ELR (cell line): Measurements from ENCODE around the gene RRH.
"Not testable (repeated sequence)": the region's sequence is repeated elsewhere in the genome, so short reads cannot be mapped to it uniquely, and the experiment has no call there.

Source experiments
- DNase-seq: peaks from one replicate; pipeline ENCODE4 v3.0.0-alpha.2; 2015; ENCODE audit warnings: low read depth

Gene RRH, protein sequence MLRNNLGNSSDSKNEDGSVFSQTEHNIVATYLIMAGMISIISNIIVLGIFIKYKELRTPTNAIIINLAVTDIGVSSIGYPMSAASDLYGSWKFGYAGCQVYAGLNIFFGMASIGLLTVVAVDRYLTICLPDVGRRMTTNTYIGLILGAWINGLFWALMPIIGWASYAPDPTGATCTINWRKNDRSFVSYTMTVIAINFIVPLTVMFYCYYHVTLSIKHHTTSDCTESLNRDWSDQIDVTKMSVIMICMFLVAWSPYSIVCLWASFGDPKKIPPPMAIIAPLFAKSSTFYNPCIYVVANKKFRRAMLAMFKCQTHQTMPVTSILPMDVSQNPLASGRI

DNA sequence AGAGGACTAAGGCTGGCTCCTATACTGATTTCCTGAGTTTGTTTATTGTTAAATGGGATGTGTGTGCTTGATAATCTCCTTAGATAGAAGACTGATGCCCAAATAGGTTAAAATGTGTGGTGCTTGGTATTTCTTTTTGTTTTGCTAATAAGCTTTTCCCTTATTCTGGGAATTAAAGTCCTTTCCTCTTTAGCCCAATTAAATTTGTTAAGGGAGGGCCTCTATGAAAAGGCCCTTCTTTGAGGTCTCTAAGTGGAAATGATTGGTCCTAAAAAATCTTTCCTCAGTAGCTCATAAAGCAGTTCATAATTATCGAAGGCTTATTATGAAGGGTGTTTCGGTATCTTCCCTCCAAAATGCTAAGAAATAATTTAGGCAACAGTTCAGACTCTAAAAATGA, at the start of gene RRH:
TSS of gene RRH (plus strand) at position 301 of the 400 bp plus-strand sequence. CDS start at position 357, 56 bp downstream.
- no peak for DNase-seq

DNA sequence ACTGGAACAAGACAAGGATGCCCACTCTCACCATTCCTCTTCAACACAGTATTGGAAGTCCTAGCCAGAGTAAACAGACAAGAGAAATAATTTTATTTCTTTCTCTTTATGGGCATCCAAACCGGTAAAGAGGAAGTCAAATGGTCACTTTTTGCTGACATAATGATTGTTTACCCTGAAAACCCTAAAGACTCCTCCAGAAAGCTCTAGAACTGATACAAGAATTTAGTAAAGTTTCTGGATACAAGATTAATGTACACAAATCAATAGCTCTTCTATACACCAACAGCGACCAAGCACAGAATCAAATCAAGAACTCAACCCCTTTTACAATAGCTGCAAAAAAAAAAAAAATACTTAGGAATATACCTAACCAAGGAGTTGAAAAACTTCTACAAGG, 45.7 kb upstream of the RRH start:
- DNase-seq: not testable (repeated sequence)

DNA sequence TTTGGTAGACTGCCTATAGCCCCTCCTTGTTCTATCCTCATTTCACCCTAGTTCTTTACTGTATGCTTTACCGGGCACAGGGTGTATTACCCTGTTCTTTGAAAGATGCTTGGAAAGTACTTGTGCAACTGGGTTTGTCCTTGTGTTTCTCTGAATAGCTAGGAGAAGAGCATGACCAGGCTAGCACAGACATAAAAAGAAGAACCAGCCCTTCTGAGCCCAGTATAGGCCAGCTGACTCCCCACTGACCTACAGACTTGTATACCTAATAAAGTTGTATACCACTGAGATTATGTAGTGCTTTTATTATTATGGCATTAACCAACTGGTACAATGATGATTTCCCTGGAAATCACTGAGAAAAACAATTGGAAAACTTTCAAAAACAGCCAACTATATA, 40.9 kb upstream of the RRH start:
- no peak for DNase-seq

DNA sequence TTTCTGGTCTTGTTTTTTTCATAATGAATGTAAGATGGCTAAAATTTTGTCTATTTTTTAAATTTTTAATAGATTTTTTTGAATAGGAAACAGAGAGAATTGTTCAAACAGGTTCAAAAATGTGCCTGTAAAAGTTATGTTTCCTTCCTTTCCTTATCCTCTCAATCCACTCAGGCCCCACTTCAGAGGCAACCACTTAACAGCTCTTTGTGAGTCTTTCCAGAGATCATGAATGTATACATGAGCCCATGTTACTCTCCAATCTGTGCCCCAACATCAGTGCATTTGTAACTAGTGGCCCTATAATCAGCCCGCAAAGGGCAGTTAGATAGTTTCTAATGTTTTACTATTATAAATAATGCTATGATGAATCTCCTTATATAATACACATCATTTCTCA, 40.0 kb upstream of the RRH start:
- no peak for DNase-seq

DNA sequence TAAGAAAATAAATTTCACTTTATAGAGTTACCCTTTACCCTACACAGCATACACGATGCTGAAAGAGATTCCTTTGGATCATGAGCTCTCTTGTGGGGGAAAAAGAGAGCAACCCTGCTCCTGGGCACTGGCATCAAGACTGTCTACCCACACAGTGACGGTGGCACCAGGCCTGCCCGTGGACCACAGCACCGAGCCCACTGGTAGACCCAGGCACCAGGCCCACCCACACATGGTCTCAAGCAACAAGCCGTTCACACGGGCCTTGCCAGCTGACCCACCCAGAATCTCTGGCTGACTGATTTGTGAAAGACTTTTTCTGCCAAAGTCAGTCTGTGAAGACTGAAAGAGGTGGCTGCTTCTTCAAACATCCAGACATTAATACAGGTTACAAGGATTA, 32.7 kb upstream of the RRH start:
- no peak for DNase-seq

DNA sequence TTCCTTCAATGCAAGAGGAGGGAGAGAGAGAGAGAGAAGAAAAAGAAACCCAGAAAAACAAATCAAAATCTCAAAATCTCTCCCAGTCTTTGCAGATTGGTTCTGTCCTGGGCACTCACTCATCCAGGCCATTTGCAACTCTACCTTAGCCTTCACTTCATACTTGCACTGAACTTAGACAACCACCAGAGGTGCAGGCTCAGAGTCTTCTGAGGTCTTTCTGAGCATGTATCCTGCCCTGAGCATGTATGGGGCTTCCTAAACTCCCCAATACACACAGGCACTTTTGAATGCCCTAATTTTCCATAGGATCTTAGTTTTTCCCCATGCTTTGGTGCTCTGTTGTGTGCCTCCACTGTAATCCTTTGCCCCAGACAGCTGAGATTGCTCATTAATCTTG, 28.9 kb upstream of the RRH start:
- no peak for DNase-seq

DNA sequence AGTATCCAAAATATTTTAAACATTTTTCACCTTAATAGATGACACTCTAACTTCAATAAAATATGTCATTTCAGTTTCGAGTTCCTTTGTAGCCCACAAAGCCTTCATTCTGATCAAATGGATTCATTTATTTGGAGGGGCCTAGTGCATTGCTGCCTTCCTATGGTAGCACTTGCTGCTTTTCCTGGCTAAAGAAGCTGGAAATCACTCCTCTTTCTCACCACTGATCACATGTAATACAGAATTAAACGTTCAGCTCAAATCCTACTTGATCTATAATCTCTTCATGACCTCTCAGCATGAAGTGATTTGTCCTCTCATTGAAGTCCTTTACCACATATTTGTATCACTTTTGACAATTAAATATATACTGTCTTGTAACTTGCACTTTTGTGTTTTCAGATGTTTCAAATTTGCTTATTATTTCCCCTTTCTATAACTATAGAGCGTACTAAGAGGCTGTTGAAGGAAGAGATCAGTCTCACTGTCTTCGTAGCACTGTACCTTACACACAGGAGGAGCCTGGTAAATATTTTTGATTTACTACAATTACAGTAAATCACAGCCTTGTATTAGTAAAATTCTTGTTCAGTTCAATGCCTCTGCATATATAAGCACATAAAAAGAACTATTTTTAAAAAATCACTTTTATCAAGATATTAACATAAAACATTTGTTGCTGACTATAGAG, 26.5 kb upstream of the RRH start:
- no peak for DNase-seq

DNA sequence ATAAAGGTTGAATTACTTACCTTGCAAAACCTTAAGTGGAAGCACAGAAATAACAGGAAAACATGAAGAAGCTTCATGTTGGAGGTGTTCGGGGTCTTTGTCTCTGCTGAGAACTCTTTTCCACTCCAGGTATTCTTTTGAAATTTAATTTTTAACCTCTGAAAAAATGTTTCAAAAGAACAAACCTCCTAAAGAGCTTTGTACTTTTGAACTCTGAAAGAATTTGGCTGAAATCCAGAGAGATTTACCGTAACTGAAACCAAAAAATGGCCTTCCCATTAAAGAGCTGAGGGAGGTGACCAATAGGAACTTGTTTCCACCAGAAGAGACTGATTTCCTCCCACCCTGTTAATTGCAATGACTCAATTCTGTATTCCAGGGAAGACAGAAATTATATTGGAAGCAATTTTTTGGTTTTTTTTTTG, 25.9 kb upstream of the RRH start, which contains the start of gene CFI:
TSS of gene CFI (minus strand) at position 105 of the 425 bp plus-strand sequence. CDS start at position 77, 28 bp downstream.
- DNase-seq: peak; percentile 23

DNA sequence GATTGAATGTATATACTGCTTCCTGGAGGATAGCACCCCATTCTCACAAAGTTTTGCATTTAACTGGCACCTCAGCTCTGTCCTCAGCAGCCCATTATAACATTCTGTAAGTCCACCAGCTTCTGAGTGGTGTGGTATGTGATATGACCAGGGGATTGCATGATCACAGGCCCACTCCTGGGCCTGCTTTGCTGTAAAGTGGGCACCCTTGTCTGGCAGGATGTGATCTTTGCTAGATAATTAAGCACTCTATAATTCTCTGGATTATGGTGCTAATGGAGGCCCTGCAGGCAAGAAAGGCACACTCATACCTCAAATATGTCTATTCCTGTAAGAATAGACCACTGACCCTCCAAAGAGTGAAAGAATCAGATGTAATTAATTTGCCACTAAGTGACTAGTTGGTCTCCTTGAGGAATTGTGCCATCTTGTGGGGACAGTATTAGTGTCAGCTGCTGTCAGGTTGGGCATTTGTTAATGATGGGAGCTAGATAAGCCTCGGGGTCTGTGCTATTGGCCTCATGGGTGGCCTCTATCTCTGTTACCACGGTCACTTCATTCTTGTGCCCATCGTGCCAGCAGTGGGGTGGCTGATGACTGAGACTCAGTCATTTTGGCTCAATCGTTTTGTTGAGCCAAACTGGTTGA, 23.7 kb upstream of the RRH start:
- DNase-seq: peak; percentile 56

DNA sequence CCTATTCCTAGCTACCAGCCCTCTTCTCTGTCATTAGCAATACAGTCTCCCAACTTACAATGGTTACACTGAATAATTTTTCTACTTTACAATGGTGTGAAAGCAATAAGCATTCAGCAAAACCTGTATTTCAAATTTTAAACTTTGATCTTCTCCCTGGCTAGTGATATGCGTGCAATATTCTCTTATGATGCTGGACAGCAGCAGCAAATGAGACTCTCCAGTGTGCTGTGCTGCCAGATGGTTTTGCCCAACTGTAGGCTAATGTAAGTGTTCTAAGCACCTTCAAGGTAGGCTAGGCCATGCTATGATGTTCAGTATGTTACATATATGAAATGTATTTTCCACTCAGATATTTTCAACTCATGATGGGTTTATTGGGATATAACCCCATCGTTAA, 18.1 kb upstream of the RRH start:
- DNase-seq: no peak

DNA sequence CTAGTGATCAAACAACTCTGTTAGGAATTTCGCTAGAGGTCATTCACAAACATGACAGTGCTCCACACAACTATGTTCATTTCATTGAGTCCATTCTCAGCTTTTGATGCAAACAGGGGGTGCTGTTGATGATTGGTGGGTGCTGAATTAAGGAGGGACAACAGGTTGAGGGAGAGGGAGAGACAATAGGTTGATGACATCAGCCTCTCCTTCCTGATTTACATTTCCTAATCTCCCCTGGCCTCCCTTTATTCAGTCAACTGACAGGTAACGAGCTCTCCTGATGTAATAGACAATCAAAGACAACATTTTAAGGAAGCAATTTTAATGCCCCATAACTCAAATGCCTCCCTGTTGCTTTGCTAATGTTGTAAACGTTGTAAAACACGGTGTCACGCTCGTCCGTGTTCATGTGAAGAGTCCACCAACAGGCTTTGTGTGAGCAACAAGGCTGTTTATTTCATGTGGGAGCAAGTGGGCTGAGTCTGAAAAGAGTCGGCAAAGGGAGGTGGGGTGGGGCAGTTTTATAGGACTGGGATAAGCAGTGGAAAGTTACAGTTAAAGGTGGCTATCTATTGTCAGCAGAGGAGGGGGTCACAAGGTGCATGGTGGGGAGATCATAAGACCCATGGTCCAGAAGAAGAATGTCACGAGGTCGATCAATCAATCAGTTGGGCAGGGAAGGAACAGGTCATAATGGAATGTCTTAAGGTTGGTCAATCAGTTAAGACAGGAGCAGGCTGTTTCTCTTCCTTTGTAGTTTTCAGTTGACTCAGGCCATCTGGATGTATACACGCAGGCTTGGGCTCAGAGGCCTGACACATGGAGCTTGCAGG, 17.0 kb upstream of the RRH start:
- no peak for DNase-seq

DNA sequence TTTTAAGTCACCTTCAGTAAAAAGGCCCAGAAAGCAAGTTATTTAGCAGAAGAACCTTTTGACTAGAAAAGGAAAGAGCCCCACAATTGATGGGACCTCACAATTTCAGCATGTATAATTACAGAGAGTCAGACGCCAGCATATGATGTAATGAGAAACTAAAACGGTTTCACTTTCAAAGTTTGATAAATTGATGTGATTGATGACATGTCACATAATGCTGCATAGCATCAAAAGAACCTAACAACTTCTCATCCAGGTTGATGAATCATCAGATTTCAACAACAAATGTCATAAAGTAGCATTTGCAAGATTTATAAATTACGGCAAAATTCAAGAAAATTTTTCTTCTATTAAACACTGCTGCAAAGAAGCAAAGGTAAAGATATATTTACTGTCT, 16.1 kb upstream of the RRH start:
- DNase-seq: no peak

DNA sequence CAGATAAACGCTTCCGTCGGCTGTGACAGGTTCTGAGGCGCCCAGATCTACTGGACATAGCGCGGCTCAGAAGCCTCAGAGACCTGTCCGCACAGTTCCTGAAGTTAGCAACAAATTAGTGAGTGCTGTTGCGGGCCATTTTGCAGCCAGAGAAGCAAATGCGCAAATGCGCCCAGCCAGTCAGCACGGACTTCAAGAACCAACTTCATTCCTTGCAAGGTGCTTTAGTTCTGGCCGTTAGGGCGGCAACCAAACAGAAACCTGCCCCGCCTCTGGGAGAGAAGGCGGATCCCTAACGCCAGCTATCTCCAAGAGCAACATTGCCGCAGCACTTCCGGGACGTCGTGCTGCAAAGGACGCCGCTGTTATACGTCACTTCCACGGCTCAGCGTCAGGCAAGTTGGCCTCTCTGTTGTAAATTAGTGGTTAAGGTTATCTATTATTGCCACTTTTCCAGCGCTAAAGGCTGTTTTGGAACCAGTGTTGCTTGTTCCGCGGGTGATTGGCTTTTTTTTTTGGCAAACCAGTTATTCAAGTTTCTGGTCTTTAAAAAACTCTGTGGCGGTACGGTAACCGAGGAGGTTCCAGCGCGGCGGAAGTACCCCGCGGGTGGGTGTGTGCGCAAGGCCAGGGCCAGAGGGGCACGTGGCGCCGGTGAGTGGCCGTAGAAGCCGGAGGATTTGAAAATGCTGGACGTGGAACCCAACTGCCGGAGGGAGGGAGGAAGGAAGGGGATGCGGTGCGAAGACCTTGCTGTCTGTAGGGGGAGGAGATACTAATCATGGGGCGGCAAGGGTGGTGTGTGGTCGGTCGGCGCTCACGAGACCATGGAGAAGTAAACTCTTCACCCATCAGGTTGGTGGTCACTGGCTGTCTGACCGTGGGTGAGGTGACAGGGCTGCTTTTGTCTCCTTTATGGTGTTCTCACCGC, 12.4 kb upstream of the RRH start, which contains the start of gene GAR1:
TSS of gene GAR1 (plus strand) at position 612 of the 931 bp plus-strand sequence. CDS start 403 bp downstream, outside the sequence.
- DNase-seq: peak; percentile 92

DNA sequence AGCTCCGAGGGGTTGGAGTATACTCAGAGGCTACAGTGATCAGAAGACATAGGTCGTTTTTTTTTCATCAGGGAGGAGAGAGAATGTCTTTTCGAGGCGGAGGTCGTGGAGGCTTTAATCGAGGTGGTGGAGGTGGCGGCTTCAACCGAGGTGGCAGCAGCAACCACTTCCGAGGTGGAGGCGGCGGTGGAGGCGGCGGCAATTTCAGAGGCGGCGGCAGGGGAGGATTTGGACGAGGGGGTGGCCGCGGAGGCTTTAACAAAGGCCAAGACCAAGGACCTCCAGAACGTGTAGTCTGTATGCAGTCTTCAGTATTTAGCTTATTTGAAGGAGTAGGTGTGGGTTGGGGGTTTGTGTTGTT, 11.7 kb upstream of the RRH start:
- peak; percentile 22 for DNase-seq

DNA sequence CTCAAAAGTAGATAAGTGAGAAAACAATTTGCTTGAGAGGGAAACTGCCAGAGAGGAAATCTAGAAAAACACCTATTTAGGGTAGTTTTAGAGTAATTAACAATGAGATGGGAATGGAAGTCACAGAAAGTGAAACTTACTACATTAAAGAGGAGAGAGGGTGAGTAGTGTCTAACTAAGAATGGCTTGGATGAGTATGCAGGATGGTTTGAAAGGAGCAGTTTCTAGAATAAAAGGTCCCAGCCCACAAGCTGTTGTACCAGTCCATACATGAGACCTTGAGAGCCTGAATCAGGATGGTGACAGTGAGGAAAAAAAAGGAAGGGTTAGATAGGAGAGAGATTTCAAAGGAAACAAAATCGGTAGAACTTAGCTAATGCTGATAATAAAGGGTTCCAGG, 10.9 kb upstream of the RRH start:
- no peak for DNase-seq

DNA sequence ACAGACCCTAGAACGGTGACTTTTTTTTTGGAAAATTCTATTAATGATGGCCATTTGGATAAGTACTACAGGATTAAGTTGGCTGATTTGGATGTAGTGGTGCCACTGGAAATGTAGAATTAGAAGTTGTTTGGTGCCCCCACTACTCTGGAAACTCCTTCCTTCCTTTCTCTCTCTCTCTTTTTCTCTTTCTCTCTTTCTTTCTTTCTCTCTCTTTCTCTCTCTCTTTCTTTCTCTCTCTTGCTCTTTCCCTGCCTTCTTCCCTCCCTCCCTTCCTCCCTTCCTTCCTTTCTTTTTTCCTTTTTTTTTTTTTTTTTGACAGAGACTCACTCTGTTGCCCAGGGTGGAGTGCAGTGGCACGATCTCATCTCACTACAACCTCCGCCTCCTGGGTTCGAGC, 9.5 kb upstream of the RRH start:
- DNase-seq: no peak

DNA sequence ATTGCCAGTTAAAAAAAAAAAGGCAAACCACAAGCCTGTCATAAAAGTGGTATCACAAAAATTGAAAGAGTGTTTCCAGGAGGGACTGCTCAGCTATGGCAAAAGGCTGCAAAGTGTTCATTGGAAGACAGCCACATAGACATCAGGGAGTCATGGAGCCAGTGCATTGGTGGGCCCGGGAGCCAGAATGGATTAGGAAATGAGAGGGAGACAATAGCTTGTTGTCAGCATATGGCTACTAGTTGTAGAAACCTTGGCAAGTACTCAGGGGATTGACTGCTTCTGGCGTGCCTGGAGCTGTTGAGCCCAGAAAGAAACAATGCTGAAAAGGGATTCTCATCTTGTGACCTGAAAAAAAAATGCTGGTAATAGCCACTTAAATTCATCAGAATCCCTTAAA, 7.2 kb upstream of the RRH start:
- DNase-seq: no peak

DNA sequence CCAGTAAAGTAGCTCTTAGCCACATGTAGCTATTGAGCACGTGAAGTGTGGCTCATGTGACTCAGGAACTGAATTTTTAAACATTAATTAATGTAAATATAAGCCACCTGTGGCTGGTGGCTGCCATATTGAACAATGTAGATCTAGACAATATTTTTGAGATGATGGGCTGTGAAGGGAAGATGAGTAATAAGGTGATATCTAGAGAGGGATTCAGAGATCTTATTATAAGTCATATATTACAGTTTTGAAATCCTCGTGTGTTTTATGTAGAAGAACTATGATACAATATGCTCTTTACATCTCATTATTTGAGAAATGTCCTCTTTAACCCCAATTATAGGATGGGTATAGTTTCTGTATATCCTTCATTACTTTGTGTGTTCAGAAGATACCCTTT, 6.6 kb upstream of the RRH start:
- no peak for DNase-seq

DNA sequence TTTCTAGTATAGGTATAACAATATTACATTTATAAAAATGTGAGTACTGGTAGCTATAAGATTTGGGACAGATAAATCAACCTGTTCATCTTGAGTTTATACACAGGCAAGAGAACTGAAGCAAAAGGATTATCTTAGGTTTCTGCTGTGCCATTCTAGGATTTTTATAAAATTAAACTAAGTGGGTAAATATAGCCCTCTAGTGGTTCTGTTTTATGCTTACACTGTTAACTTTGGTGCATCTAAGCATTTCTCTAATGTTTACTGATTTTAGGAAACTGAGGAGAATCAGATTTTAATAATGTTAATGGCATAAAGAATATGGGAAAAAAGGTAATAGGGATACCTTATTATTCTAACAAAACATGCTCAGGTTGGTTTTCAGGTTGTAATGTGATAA, 1.1 kb upstream of the RRH start:
- DNase-seq: peak; percentile 51

DNA sequence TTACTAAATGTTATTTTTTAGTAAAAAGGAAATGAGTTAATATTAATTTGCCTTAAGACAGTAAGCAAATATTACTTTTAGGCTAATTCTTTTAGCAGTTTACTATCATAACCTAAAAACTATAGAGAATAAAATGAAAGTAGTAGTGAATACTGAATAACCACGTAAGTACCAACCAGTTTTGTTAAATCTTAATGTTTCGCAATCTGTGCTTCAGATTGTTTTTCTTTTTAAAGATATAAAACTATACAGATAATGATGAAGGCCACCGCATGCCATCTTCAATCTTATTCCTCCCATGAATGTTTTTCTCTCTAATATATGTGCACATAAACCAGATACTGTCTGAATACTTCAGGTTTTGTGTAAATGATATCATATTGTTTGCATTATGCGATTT, 6.0 kb downstream of the RRH start:
- DNase-seq: no peak

DNA sequence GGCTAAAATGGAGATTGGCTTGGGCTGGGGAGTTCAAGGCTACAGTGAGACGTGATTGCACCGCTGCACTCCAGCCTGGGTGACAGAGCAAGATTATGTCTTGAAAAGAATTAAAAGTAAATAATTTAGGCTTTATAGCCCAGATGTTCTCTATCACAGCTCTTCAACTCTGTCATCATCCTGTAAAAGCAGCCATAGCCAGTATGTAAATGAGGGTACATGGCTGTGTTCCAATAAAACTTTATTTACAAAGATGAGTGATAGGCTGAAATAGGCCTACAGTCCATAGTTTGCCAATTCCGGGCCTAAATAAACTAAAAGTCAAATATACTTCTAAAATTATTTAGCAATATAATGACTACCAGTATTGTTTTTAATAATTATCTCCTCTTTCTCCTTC, 9.2 kb downstream of the RRH start:
- no peak for DNase-seq
